GM12878 (cell line): ENCODE data around the gene MGAT3. TPM values are rescaled to one million over a fixed set of nuclear protein-coding genes. Genes with fewer than 3 reads are reported as not detected.

Experiments used
- ATAC-seq: fragments of 200-7000 bp; cut with Tn5 transposase; 3 replicates; pipeline ENCODE4 v1.9.1; 2020; ENCODE audit warnings: mild to moderate bottlenecking, moderate library complexity
- BruUV-seq: library from RNA; stranded (reverse); fragments of 400-500 nt; replicated peaks from 2 replicates; lab custom pipeline; 2021; lab: Mats Ljungman, UMichigan
- CTCF ChIA-PET: fragments of 300-600 bp; sonication (Branson Sonifier 250); formaldehyde crosslinking; extraction: SDS; loops from one replicate; lab custom pipeline; 2021; ENCODE audit warnings: inconsistent platforms; lab: Yijun Ruan, JAX
- POLR2A ChIA-PET: fragments of 350-600 bp; formaldehyde crosslinking; extraction: SDS; loops from one replicate; lab custom pipeline; 2021; ENCODE audit warnings: inconsistent platforms; lab: Charles Lee
- RAD21 ChIA-PET: fragments of 300-600 bp; sonication (Branson Sonifier 250); formaldehyde crosslinking; loops from one replicate; lab custom pipeline; 2023; ENCODE audit warnings: antibody characterized with exemption; ENCODE audit not compliant: unreplicated experiment; lab: Charles Lee
- SMC1A ChIA-PET: fragments of 300-600 bp; sonication (Branson Sonifier 250); formaldehyde crosslinking; loops from one replicate; lab custom pipeline; 2023; ENCODE audit not compliant: unreplicated experiment, uncharacterized antibody; lab: Charles Lee
- DNase-seq: peaks from one replicate; pipeline ENCODE4 v3.0.0-alpha.2; 2011; ENCODE audit warnings: low read depth, low spot score
- FAIRE-seq: peaks from 3 replicates; lab custom pipeline; 2011; peaks lifted over from hg19 to GRCh38; lab: Jason Lieb, UNC
- H2AFZ ChIP-seq: 2 replicates; pipeline ENCODE4 v1.6.0; 2011; ENCODE audit warnings: low read depth, low read length, control low read depth; ENCODE audit not compliant: control insufficient read depth
- H3K27ac ChIP-seq: 2 replicates; pipeline ENCODE4 v1.5.1; 2011; ENCODE audit warnings: control low read depth; ENCODE audit not compliant: control insufficient read depth, insufficient read depth
- H3K27me3 ChIP-seq, 2 experiments: replicated peaks in 1 of 2; 2 replicates each; pipeline versions ENCODE4 v1.6.0 to v1.6.1; 2011; ENCODE audit warnings: low read length in 1 of 2; ENCODE audit not compliant: control insufficient read depth in 2 of 2, insufficient read depth in 2 of 2
- H3K36me3 ChIP-seq, 2 experiments: 2 replicates each; pipeline ENCODE4 v1.5.1; 2011; ENCODE audit warnings: low read length in 1 of 2; ENCODE audit not compliant: control insufficient read depth in 2 of 2, insufficient read depth in 2 of 2
- H3K4me1 ChIP-seq: 2 replicates; pipeline ENCODE4 v1.6.1; 2011; ENCODE audit warnings: mild to moderate bottlenecking, low read length, moderate library complexity, mixed read lengths; ENCODE audit not compliant: control insufficient read depth, insufficient read depth
- H3K4me2 ChIP-seq: 2 replicates; pipeline ENCODE4 v1.6.0; 2011; ENCODE audit warnings: control low read depth; ENCODE audit not compliant: control insufficient read depth, insufficient read depth
- H3K4me3 ChIP-seq: fragments of 200-600 bp; sonication (generic); 2 replicates; pipeline ENCODE4 v1.5.1; 2016
- H3K79me2 ChIP-seq: 2 replicates; pipeline ENCODE4 v1.6.0; 2011; ENCODE audit warnings: low read length; ENCODE audit not compliant: control insufficient read depth, insufficient read depth
- H3K9ac ChIP-seq: 2 replicates; pipeline ENCODE4 v1.8.0; 2011; ENCODE audit warnings: low read length, control low read depth, mixed read lengths; ENCODE audit not compliant: control insufficient read depth, insufficient read depth
- H3K9me3 ChIP-seq: replicated peaks from 3 replicates; pipeline ENCODE4 v1.5.1; 2011; ENCODE audit warnings: mild to moderate bottlenecking, low read length; ENCODE audit not compliant: control insufficient read depth, insufficient read depth
- H4K20me1 ChIP-seq: 2 replicates; pipeline ENCODE4 v1.6.0; 2011; ENCODE audit not compliant: control insufficient read depth, insufficient read depth
- CBX3 ChIP-seq: fragments of 200-600 bp; sonication (generic); IDR thresholded peaks from 2 replicates; pipeline ENCODE4 v1.6.1; 2016; ENCODE audit warnings: low read depth, borderline replicate concordance
- CREM ChIP-seq: IDR thresholded peaks from 2 replicates; pipeline ENCODE4 v1.6.1; 2014; ENCODE audit warnings: antibody characterized with exemption, low read depth
- HDAC2 ChIP-seq: fragments of 200-600 bp; sonication (generic); IDR thresholded peaks from 2 replicates; pipeline ENCODE4 v1.6.1; 2017
- HDGF ChIP-seq: fragments of 450-650 bp; IDR thresholded peaks from 2 replicates; pipeline ENCODE4 v1.6.1; 2016; ENCODE audit warnings: antibody characterized with exemption
- MYB ChIP-seq: fragments of 150-350 bp; IDR thresholded peaks from 2 replicates; pipeline ENCODE4 v1.6.1; 2014; ENCODE audit warnings: mild to moderate bottlenecking, low read depth, low read length, borderline replicate concordance
- NFYB ChIP-seq: IDR thresholded peaks from 2 replicates; pipeline ENCODE4 v1.6.1; 2011; ENCODE audit warnings: low read depth, mild to moderate bottlenecking, low read length, improper control_type of control experiment, moderate library complexity; ENCODE audit not compliant: insufficient read depth
- POLR2AphosphoS5 ChIP-seq: IDR thresholded peaks from 2 replicates; pipeline ENCODE4 v1.6.1; 2011; ENCODE audit warnings: mild to moderate bottlenecking, low read length, inconsistent platforms
- SREBF2 ChIP-seq: IDR thresholded peaks from 2 replicates; pipeline ENCODE4 v1.6.1; 2012; ENCODE audit warnings: mild to moderate bottlenecking, low read length
- WGBS: methylation state at CpG from one replicate; pipeline ENCODE4 v1.1.6; 2016; ENCODE audit warnings: low lambda C conversion rate; ENCODE audit not compliant: insufficient replicate concordance, insufficient coverage; ENCODE audit errors: missing lambda C conversion rate; 5-methylcytosine and 5-hydroxymethylcytosine counted together
- in situ Hi-C: fragments of 300-500 bp; cut with MboI; formaldehyde crosslinking; loops from 9 replicates; pipeline ENCODE4 v1.14.3; 2018; ENCODE audit warnings: mixed read lengths
- intact Hi-C: fragments of 100-400 bp; cut with micrococcal nuclease; formaldehyde crosslinking; loops from one replicate; pipeline ENCODE4 v1.14.2; 2022; ENCODE audit not compliant: unreplicated experiment
- polyA plus RNA-seq, 11 experiments: library from polyadenylated mRNA; depleted of rRNA in 4 of 11; unstranded in 6 of 11; stranded (reverse) in 5 of 11; fragments of >200 nt; fragmentation: Nextera tagmentation in 4 of 11; fragmentation: Illumina TruSeq in 1 of 11; extraction: Ambion mirVana in 4 of 11; extraction: Trizol in 1 of 11; gene quantifications; 1 replicate in 1 of 11; 2 replicates in 10 of 11; pipeline versions ENCODE4 v1.2.1 to v1.2.3, GENCODE V29; 2011 to 2016; ENCODE audit warnings: inconsistent platforms in 2 of 11, missing spikeins in 2 of 11, low read depth in 1 of 11
- total RNA-seq, 4 experiments: library from RNA; depleted of rRNA in 3 of 4; stranded (reverse); fragments of >200 nt in 3 of 4; fragmentation: Illumina TruSeq in 1 of 4; extraction: Trizol in 1 of 4; gene quantifications; 2 replicates each; pipeline versions ENCODE4 v1.2.1 to v1.2.3, GENCODE V29; 2013 to 2021
- TF ChIP-seq, protein P1 (sequence below): fragments of 450-650 bp; IDR thresholded peaks from 2 replicates; pipeline ENCODE4 v1.6.1; 2017; ENCODE audit warnings: mild to moderate bottlenecking
- TF ChIP-seq, protein P2 (sequence below): fragments of 450-650 bp; IDR thresholded peaks from 2 replicates; pipeline ENCODE4 v1.6.1; 2014; ENCODE audit warnings: mild to moderate bottlenecking
- TF ChIP-seq, protein P3 (sequence below): IDR thresholded peaks from 2 replicates; pipeline ENCODE4 v1.6.1; 2012; ENCODE audit warnings: improper control_type of control experiment, low read depth, low read length; ENCODE audit not compliant: insufficient replicate concordance

MGAT3 gene
- total and polyA plus RNA-seq, 10 of the 15 experiments (the other 5 are each of a cell fraction or from before 2014, with no cell fraction given) = 0.32 to 40.2 (median 11.9) TPM

DNA sequence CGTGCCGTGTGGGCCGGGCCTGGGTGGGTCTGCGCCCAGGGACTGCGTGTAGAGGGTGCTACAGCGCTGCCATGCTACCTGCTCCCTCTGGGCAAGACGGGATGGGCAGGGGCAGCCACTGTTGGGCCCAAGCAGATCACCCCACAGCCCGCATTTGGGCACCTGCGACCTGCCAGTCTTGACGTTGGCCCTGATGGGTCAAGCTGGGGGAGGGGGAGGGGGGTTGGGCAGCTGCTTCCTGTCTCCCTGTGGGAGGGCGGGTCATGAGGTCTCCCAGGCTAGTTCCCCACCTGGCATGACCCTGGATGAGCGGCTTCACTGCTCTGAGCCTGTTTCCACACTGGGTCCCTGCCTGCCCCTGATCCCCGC lies 78.5 kb downstream of the MGAT3 start (continued):
- TF ChIP-seq CREM (no peak), POLR2AphosphoS5 (no peak), HDAC2 (no peak), SREBF2 (no peak)
- TF ChIP-seq, protein P1, sequence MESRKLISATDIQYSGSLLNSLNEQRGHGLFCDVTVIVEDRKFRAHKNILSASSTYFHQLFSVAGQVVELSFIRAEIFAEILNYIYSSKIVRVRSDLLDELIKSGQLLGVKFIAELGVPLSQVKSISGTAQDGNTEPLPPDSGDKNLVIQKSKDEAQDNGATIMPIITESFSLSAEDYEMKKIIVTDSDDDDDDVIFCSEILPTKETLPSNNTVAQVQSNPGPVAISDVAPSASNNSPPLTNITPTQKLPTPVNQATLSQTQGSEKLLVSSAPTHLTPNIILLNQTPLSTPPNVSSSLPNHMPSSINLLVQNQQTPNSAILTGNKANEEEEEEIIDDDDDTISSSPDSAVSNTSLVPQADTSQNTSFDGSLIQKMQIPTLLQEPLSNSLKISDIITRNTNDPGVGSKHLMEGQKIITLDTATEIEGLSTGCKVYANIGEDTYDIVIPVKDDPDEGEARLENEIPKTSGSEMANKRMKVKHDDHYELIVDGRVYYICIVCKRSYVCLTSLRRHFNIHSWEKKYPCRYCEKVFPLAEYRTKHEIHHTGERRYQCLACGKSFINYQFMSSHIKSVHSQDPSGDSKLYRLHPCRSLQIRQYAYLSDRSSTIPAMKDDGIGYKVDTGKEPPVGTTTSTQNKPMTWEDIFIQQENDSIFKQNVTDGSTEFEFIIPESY = no peak
- TF ChIP-seq, protein P2, sequence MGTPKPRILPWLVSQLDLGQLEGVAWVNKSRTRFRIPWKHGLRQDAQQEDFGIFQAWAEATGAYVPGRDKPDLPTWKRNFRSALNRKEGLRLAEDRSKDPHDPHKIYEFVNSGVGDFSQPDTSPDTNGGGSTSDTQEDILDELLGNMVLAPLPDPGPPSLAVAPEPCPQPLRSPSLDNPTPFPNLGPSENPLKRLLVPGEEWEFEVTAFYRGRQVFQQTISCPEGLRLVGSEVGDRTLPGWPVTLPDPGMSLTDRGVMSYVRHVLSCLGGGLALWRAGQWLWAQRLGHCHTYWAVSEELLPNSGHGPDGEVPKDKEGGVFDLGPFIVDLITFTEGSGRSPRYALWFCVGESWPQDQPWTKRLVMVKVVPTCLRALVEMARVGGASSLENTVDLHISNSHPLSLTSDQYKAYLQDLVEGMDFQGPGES = no peak

DNA sequence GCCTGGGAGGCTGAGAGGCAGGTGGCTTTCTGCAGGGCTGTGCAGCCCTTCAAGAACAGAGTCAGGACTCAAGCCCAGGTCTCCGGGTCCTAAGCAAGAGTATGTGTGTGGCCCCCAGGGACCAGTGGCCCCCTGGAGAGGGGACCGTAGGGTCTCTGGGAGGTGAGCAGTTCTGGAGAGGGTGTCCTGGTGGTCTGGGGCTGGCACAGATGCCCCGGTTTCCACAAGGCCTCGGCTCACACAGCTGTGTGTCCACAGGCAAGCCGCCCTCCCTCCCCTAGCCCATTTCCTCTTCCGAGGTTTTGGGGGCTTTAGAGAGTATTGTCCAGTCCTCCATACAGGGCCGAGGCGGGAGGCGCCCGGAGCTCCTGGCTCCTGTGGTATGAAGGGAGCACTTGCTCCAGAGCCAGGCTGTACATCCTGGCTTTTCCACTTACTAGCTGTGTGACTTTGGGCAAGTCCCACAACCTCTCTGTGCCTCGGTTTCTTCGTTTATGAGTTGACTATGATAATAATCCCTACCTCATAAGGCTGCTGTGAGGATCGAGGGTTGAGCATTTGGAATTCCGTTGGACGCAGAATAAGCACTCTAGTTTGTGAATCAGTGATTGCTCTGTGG lies 79.1 kb downstream of the MGAT3 start:
- CTCF ChIA-PET = interaction anchor here (1.1 to 17.8 kb wide), 9 partner anchors 39 to 913 kb away, joined by 3 to 372 read pairs (median 8); partner anchors contain the start of gene MIEF1
- Histone ChIP-seq H3K9ac (no peak overlapping the region), H2AFZ (no peak overlapping the region), H3K79me2 (peaks cover 16% of the 10 kb centered on the region), H3K27me3 (no peaks in the 10 kb centered on the region), H3K36me3 (no peaks in the 10 kb centered on the region), H3K4me1 (peaks cover 2% of the 10 kb centered on the region), H3K4me2 (no peak overlapping the region), H3K9me3 (no peaks in the 10 kb centered on the region), H3K27ac (no peak overlapping the region), H4K20me1 (no peaks in the 10 kb centered on the region), H3K4me3 (no peak overlapping the region)
- FAIRE-seq (no peak), DNase-seq (no peak), ATAC-seq (no peak)
- in situ Hi-C loops = loop anchor here (5.0 kb wide), 1 partner anchor 811 kb away; the partner anchor contains the start of gene ADSL
- intact Hi-C loops = loop anchor here (5.0 kb wide), 1 partner anchor 486 kb away; no protein-coding TSS in a partner anchor
- SMC1A ChIA-PET = interaction anchor here (1.1 to 6.2 kb wide), 3 partner anchors 488 to 812 kb away, joined by 3 to 31 read pairs (median 3); no protein-coding TSS in a partner anchor
- RAD21 ChIA-PET = interaction anchor here (5.5 kb wide), 1 partner anchor 488 kb away, joined by 48 read pairs; no protein-coding TSS in a partner anchor
- POLR2A ChIA-PET = interaction anchor here (0.5 kb wide), 1 partner anchor 143 kb away, joined by 9 read pairs; no protein-coding TSS in a partner anchor
- BruUV-seq = no TSS peak
- WGBS = 32% methylated on average over 15 of the region's 15 CpGs
- no peak for TF ChIP-seq CBX3
- no peak for TF ChIP-seq HDGF
- TF ChIP-seq, protein P3, sequence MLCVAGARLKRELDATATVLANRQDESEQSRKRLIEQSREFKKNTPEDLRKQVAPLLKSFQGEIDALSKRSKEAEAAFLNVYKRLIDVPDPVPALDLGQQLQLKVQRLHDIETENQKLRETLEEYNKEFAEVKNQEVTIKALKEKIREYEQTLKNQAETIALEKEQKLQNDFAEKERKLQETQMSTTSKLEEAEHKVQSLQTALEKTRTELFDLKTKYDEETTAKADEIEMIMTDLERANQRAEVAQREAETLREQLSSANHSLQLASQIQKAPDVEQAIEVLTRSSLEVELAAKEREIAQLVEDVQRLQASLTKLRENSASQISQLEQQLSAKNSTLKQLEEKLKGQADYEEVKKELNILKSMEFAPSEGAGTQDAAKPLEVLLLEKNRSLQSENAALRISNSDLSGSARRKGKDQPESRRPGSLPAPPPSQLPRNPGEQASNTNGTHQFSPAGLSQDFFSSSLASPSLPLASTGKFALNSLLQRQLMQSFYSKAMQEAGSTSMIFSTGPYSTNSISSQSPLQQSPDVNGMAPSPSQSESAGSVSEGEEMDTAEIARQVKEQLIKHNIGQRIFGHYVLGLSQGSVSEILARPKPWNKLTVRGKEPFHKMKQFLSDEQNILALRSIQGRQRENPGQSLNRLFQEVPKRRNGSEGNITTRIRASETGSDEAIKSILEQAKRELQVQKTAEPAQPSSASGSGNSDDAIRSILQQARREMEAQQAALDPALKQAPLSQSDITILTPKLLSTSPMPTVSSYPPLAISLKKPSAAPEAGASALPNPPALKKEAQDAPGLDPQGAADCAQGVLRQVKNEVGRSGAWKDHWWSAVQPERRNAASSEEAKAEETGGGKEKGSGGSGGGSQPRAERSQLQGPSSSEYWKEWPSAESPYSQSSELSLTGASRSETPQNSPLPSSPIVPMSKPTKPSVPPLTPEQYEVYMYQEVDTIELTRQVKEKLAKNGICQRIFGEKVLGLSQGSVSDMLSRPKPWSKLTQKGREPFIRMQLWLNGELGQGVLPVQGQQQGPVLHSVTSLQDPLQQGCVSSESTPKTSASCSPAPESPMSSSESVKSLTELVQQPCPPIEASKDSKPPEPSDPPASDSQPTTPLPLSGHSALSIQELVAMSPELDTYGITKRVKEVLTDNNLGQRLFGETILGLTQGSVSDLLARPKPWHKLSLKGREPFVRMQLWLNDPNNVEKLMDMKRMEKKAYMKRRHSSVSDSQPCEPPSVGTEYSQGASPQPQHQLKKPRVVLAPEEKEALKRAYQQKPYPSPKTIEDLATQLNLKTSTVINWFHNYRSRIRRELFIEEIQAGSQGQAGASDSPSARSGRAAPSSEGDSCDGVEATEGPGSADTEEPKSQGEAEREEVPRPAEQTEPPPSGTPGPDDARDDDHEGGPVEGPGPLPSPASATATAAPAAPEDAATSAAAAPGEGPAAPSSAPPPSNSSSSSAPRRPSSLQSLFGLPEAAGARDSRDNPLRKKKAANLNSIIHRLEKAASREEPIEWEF = no peak
- no peak for TF ChIP-seq NFYB
- no peak for TF ChIP-seq MYB
